Measurements from ENCODE around the gene HOXA6. TPM values are rescaled to one million over a fixed set of nuclear protein-coding genes. Genes with fewer than 3 reads are reported as not detected.

Gene HOXA6
- total RNA-seq (2014; rRNA removed; shearing (Covaris generic)): 0.92 and 4.2 TPM in 2 replicates

GRCh38 chr7:27147199-27148030 lies at the start of gene HOXA6:
TSS of gene HOXA6 (minus strand) at chr7:27147774. CDS start at chr7:27147749, 25 bp downstream.
- no peak for DNase-seq (ENCODE audit: low read depth)

DNA sequence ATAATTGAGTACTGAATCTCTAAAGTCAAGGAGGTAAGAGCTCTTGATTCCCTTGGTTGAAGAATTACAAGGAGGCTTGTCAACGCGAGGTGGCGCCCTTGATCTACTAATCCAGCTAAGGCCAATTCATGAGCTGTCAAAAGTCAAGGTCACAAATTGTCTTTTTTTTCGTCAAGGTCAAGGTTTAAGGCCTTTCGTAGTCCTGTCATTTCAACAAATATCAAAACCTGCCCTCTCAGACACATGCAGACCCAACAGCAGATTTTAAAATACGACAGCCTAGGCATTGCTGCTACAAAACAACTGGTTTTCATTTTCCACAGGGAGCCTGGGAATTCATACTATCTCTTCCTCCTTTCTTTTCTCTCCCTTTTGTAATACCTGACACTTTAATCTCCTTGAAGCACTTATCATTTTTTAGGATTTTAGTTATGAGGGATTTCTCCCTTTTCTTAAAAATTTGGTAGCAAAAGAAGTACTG lies 48.8 kb upstream of the HOXA6 start:
- peak; percentile 80 for DNase-seq (ENCODE audit: low read depth)

GRCh38 chr7:27194686-27195379 lies 47.3 kb upstream of the HOXA6 start:
- DNase-seq (ENCODE audit: low read depth): no peak

DNA sequence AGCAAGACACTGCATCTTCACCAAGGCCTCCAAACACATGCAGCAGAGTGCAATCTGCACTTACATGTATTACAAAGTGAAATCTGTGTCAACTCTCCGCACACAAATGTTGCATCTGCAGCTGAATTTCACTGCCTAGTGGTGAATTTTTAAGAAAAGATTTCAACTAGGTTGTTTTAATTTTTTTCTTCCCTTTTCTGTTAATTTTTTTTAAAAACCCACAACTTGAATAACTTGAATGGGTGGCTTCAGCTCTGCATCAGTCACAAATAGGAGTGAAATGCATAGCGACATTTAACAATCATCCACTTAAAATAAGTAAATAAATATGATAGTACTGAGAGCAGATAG lies 46.4 kb upstream of the HOXA6 start:
- no peak for DNase-seq (ENCODE audit: low read depth)

- DNase-seq (ENCODE audit: low read depth): peak; percentile 0
Observed at GRCh38 chr7:27193335-27194001, 45.9 kb upstream of the HOXA6 start.

GRCh38 chr7:27192546-27193334 lies 45.2 kb upstream of the HOXA6 start:
- no peak for DNase-seq (ENCODE audit: low read depth)

GRCh38 chr7:27191833-27192545 lies 44.4 kb upstream of the HOXA6 start:
- DNase-seq (ENCODE audit: low read depth): no peak

DNA sequence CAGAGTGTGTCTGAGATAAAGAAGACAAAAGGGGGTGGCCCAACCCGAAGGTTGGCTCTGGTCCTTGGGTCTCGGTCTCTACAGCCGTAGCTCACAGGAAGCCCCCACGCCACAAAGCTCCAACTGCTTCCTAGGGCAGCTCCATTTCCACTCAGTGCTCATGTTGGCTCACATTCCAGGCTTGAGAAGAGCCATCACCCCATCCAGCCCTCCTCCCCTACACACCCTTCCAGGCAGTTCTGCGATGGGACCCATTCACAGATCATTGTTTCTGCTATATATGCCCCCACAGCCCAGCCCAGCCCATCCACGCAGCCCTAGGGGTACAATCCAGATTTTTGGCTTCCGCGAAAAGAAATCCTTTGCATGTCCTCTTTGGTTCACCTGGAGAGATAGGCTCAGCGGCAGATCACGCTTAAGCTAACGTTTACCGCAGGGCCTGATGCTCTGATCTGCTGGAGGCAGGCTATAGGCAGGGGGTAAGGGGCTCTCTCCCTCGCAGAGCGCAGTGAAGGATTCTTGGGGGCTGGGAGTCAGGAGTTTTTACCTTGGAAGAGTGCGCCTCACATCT lies 43.7 kb upstream of the HOXA6 start:
- DNase-seq (ENCODE audit: low read depth): no peak

- no peak for DNase-seq (ENCODE audit: low read depth)
Observed at GRCh38 chr7:27189997-27190748, 42.6 kb upstream of the HOXA6 start.

DNA sequence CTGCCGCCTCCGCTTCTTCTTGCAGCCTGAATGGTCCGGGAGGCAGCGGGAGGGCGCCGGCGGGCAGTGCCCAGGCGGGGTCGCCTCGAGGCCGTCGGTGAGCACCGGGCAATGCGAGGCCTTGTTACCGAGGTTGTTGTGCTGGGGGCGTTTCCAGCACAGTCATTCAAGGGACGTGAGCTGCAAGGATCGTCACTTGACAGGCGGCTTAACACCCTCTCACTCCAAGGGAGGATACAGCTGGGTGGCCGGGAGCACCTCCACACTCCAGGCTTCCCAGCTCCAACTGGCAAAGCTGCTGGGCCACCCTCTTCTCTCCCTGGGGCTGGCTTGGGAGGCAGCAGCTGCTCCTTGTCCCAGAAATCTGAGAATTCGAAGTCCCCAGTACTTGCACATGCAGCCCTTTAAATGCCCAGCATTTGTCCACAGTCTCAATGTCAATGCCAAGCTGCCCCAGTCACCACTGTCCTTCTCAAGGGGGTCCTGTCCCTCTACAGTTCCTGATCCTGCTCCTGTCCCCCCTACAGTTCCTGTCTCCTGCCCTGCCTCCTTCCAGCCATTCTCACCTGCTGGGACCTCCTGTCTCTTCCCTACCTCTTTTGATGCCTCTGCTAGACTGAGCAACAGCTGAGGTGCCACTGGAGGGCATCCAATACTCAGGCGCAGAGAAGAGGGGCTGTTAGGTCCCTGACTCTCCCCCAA lies 41.9 kb upstream of the HOXA6 start:
- DNase-seq (ENCODE audit: low read depth): no peak

GRCh38 chr7:27188386-27189294 lies 41.1 kb upstream of the HOXA6 start:
- no peak for DNase-seq (ENCODE audit: low read depth)

DNA sequence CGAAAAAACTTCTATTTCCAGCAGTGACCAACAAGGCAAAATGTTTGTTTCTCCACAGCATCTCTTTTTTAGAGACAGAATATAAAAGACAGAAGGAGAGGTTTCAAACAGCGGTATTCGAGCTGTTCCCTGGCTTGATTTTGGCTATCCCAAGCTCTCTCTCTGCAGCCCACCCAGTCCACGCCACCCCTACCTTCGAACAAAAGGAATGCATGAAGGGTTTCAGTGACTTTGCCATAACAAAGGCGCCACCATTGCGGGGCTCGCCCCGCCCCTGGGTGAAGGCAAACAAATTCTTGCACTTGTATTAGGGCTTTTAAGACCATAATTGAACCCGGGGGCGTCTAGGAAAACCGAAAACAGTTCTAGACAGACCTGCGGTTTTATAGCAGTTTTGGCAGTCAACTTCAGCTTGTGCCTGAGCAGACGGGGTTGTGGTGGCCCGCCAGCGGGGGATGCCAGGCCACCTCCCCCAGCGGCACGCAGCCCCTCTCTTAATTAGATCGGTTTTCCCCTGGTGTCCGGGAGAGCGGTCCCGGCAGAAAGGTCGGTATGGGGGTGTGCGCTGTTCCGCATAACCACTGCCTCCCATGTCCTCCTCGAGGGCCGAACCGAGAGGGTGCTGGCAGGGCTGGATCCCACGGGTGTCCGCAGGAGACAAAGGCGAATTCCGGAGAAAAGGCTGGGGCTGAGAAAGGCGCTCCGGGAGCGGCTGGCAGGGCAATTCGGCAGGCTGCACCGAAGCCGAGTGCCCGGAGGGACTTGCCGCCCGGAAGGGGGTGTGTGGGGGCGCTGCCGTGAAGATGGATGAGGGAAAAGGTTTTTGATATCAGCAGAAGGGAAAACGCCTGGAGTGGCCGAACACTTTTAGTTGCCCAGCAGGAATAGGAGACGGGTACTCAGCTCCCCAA lies 40.2 kb upstream of the HOXA6 start:
- peak; percentile 22 for DNase-seq (ENCODE audit: low read depth)

DNA sequence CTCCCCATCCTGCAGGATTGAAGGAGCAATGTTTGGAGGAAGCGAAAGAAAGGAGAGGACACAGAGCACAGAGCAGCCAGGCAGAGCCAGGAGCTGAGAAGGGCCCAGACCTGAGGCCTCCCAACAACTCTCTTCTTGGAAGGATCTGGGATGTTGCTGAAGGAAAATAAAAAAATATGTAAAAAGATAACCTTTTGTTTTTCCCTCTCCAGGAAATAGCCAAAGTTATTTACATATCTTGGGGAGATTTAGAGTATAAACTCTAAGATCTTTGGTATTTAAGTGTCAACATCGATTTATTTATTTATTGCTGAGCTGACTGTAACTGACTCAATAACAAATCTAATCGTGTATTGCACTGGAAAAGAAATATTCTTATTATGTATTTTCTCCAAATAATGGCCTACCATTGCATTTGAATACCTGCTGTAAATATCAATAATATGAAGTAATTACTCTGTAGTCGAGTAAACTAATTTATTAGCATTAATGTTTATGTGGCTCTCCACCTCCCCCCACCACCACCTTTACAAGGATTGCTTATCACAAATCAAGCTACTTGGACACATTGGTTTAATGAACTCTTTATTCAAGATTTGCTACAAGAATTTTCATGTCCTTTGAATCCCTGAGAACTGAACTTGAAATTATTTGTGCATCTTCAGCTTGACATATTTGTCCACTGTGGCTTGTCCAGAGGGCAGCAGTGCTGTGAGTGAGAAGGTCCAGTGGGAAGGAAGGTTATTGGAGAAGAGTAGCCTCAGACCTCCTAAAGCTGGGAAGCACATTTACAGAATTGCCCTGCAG lies 39.3 kb upstream of the HOXA6 start:
- peak; percentile 9 for DNase-seq (ENCODE audit: low read depth)

DNA sequence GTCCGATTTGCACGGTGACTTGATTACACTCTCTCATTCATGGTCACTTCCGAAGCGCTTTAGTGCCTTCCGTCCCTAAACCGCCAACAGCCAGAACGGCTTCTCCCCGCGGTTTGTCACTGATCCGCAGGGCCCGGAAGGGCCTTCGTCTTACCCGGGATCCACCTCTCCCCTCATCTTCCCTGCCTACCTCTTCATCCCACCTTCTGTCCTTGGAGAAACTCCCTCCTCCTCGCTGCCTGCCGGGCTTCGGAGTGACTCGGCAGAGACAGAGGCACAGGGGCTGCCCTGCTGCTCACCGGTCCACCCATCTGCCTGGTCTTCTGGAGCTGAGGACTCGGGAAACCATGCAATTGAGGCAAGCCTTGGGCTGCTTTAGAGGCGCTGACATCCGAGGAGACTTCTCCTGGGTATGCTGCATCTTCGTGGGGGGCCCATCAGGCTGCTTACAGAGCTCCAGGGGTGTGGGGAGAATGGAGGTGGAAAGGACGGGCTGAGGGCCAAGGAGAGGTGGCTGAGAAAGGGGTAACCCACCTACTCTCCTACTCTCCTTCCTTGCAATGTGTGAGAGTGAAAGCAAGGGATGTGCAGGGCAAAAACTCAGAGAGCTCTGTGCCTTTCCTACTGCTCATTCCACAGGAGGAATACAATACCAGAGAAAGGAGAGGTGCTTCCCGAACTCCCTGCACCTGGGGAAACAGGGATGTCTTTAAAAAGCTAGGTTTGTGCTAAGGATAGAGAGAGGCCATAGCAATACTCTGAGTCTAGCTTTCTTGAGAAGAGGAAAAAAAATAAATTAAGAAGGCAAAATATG lies 38.5 kb upstream of the HOXA6 start:
- peak; percentile 15 for DNase-seq (ENCODE audit: low read depth)

Measured in Daoy (cell line).